Nephron (organoid): ENCODE results near the gene PCP4.
"Not testable (repeated sequence)": the region's sequence is repeated elsewhere in the genome, so short reads cannot be mapped to it uniquely, and the experiment has no call there.

Source experiments
- H3K27ac Mint-ChIP-seq, 3 experiments: 2 replicates each; pipeline ENCODE4 v1.8.0; 2020; ENCODE audit warnings: mixed read lengths in 3 of 3, mild to moderate bottlenecking in 2 of 3, moderate library complexity in 1 of 3
- H3K27me3 Mint-ChIP-seq: 2 replicates; pipeline ENCODE4 v1.8.0; 2021; ENCODE audit warnings: low read depth, mild to moderate bottlenecking, moderate library complexity, mixed read lengths
- H3K36me3 Mint-ChIP-seq: 2 replicates; pipeline ENCODE4 v1.8.0; 2020; ENCODE audit warnings: low read depth, mixed read lengths
- H3K4me1 Mint-ChIP-seq: 2 replicates; pipeline ENCODE4 v1.8.0; 2020; ENCODE audit warnings: mixed read lengths
- H3K4me3 Mint-ChIP-seq, 3 experiments: 2 replicates each; pipeline ENCODE4 v1.8.0; 2020; ENCODE audit warnings: mild to moderate bottlenecking in 3 of 3, mixed read lengths in 3 of 3, moderate library complexity in 2 of 3
- H3K9me3 Mint-ChIP-seq: 2 replicates; pipeline ENCODE4 v1.8.0; 2020; ENCODE audit warnings: mixed read lengths
- CTCF ChIP-seq, 3 experiments: fragments of 200-600 bp; sonication (generic); IDR thresholded peaks; one replicate each; pipeline ENCODE4 v1.5.0; 2021; ENCODE audit warnings: antibody characterized with exemption in 3 of 3; ENCODE audit not compliant: unreplicated experiment in 3 of 3

Gene PCP4

DNA sequence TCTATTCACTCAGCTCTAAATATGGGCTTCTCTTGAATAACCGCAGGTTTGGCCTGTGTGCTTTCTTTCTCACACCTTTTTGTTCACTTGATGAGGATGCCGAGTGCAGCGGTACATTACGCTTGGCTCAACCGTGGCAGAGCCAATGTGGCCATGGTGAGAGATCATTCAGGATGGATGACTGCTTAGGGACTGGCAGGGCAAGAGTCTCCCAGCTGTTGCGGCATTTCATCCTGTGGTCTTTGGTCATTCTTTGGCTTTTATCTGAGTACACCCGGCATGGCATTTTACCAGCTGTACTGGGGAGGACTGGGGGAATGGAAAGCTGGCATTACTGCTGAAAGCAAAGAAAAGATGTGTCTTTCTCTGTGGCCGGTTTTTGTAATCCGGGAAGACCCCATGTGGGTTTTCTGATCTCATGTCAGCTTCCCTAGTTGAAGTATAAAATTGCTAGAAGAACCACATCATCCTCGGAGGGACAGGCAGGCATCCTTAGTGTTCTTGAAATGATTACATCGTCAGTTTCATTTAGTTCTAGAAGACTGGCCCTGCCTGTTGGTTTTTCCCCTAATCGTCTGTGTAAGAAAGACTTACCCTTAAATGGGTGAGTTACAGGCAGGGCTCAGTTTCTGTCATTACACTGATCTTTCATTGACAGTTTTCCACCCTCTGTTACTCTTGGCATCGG, 15.1 kb downstream of the PCP4 start:
- TF ChIP-seq CTCF (IDR thresholded peaks at IDR 0.05; ENCODE audit: unreplicated experiment in 3 of 3): no peak
- no peaks in the 10 kb centered on the region for H3K36me3 Mint-ChIP-seq
- no peaks in the 10 kb centered on the region for H3K9me3 Mint-ChIP-seq
- H3K27ac Mint-ChIP-seq: no peak overlapping the region
- H3K27me3 Mint-ChIP-seq: peaks cover 5% of the 10 kb centered on the region
- peaks cover 24% of the 10 kb centered on the region for H3K4me1 Mint-ChIP-seq
- no peak overlapping the region for H3K4me3 Mint-ChIP-seq

GRCh38 chr21:39882839-39883195, 15.6 kb downstream of the PCP4 start:
- Mint-ChIP-seq H3K27me3 (peaks cover 10% of the 10 kb centered on the region), H3K4me3 (no peak overlapping the region), H3K4me1 (peaks cover 24% of the 10 kb centered on the region), H3K27ac (no peak overlapping the region), H3K9me3 (no peaks in the 10 kb centered on the region), H3K36me3 (no peaks in the 10 kb centered on the region)
- no peak for TF ChIP-seq CTCF (IDR thresholded peaks at IDR 0.05; ENCODE audit: unreplicated experiment in 3 of 3)

GRCh38 chr21:39885119-39885848, 18.0 kb downstream of the PCP4 start:
- Mint-ChIP-seq H3K4me3 (no peak overlapping the region), H3K9me3 (no peaks in the 10 kb centered on the region), H3K36me3 (no peaks in the 10 kb centered on the region), H3K27me3 (peaks cover 5% of the 10 kb centered on the region), H3K4me1 (peaks cover 21% of the 10 kb centered on the region), H3K27ac (peak overlapping the region in 1 of 3 experiments; percentile 35)
- TF ChIP-seq CTCF (IDR thresholded peaks at IDR 0.05; ENCODE audit: unreplicated experiment in 3 of 3): no peak

- Mint-ChIP-seq H3K9me3 (no peaks in the 10 kb centered on the region), H3K27me3 (peaks cover 9% of the 10 kb centered on the region), H3K4me3 (no peak overlapping the region), H3K27ac (no peak overlapping the region), H3K4me1 (peaks cover 7% of the 10 kb centered on the region), H3K36me3 (no peaks in the 10 kb centered on the region)
- no peak for TF ChIP-seq CTCF (IDR thresholded peaks at IDR 0.05; ENCODE audit: unreplicated experiment in 3 of 3)
These were observed 21.6 kb downstream of the PCP4 start for GRCh38 chr21:39888848-39889247.

- Mint-ChIP-seq H3K36me3 (no peaks in the 10 kb centered on the region), H3K9me3 (no peaks in the 10 kb centered on the region), H3K27me3 (peaks cover 14% of the 10 kb centered on the region), H3K4me3 (no peak overlapping the region), H3K27ac (peak overlapping the region in 2 of 3 experiments; percentile 43 to 66), H3K4me1 (peaks cover 12% of the 10 kb centered on the region)
- no peak for TF ChIP-seq CTCF (IDR thresholded peaks at IDR 0.05; ENCODE audit: unreplicated experiment in 3 of 3)
These were observed 23.9 kb downstream of the PCP4 start for GRCh38 chr21:39891111-39891510.

- H3K27me3 Mint-ChIP-seq: peaks cover 14% of the 10 kb centered on the region
- peak overlapping the region in 1 of 3 experiments; percentile 7 for H3K4me3 Mint-ChIP-seq
- H3K4me1 Mint-ChIP-seq: peaks cover 12% of the 10 kb centered on the region
- not testable (repeated sequence) for H3K36me3 Mint-ChIP-seq, H3K9me3 Mint-ChIP-seq
- peak overlapping the region; percentile 12 to 66 (median 43) for H3K27ac Mint-ChIP-seq
These were observed 24.6 kb downstream of the PCP4 start for GRCh38 chr21:39891863-39892262.
